Measurements from ENCODE around the gene HK3.

DNA sequence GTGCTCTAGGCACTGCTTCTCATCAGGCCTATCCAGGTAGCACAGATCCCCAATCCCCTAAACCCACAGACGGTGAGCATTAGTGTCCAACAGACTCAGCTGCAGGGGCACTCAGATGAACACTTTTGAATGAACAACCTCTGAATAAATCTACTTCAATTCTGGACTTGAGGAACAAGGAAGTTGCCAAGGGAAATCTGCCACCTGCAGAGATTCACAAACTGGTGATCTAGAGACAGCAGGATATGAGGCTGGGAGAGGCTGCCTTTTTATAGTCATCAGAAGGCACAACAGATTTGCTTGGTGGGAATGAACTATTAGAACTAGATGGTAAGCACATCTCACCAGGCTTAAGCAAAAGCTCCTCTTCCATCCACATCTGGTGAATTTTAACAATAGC, 7.0 kb upstream of the HK3 start:
- TF ChIP-seq, protein P1, sequence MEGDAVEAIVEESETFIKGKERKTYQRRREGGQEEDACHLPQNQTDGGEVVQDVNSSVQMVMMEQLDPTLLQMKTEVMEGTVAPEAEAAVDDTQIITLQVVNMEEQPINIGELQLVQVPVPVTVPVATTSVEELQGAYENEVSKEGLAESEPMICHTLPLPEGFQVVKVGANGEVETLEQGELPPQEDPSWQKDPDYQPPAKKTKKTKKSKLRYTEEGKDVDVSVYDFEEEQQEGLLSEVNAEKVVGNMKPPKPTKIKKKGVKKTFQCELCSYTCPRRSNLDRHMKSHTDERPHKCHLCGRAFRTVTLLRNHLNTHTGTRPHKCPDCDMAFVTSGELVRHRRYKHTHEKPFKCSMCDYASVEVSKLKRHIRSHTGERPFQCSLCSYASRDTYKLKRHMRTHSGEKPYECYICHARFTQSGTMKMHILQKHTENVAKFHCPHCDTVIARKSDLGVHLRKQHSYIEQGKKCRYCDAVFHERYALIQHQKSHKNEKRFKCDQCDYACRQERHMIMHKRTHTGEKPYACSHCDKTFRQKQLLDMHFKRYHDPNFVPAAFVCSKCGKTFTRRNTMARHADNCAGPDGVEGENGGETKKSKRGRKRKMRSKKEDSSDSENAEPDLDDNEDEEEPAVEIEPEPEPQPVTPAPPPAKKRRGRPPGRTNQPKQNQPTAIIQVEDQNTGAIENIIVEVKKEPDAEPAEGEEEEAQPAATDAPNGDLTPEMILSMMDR (IDR thresholded peaks at IDR 0.05; ENCODE audit: poor library complexity, severe bottlenecking): no peak
- TF ChIP-seq RAD21 (conservative IDR thresholded peaks at IDR 0.05): no peak
- TF ChIP-seq POLR2AphosphoS5 (IDR thresholded peaks at IDR 0.05): no peak
- no peak for TF ChIP-seq SMC3 (conservative IDR thresholded peaks at IDR 0.05; ENCODE audit: poor library complexity)

All from neural cell (in vitro differentiated cells).